Measurements from ENCODE around the gene TMEM239. TPM values are rescaled to one million over a fixed set of nuclear protein-coding genes. Genes with fewer than 3 reads are reported as not detected.

Gene TMEM239
- polyA plus RNA-seq, 1 donor from 2014 or later = not detected

- Histone ChIP-seq H3K79me2 (replicated peaks; ENCODE audit: insufficient read depth, low read length) (peaks cover 3% of the 10 kb centered on the region), H3K36me3 (ENCODE audit: insufficient read depth, low read length) (no peaks in the 10 kb centered on the region), H3K9me2 (ENCODE audit: insufficient read depth, low read length) (no peaks in the 10 kb centered on the region), H3K9me3 (ENCODE audit: low read length) (no peaks in the 10 kb centered on the region), H3K4me2 (ENCODE audit: low read length) (no peak overlapping the region), H3K9ac (ENCODE audit: low read length) (no peak overlapping the region), H3K27me3 (ENCODE audit: insufficient read depth, low read depth, low read length) (no peaks in the 10 kb centered on the region), H3K4me3 (ENCODE audit: low read length) (no peak overlapping the region), H3F3A (ENCODE audit: insufficient read depth, low read length, poor library complexity, severe bottlenecking) (no peaks in the 10 kb centered on the region), H2AFZ (ENCODE audit: low read depth, low read length) (no peak overlapping the region), H4K20me1 (ENCODE audit: insufficient read depth) (no peaks in the 10 kb centered on the region), H3K27ac (ENCODE audit: low read length) (no peak overlapping the region)
- TF ChIP-seq RAD21 (conservative IDR thresholded peaks at IDR 0.05) = no peak
- TF ChIP-seq EP300 (conservative IDR thresholded peaks at IDR 0.05; ENCODE audit: poor library complexity, severe bottlenecking) = no peak
- TF ChIP-seq TAF1 (IDR thresholded peaks at IDR 0.05; ENCODE audit: low read depth) = no peak
- TF ChIP-seq CTCF (IDR thresholded peaks at IDR 0.05; ENCODE audit: poor library complexity, severe bottlenecking) = no peak
- no peak for TF ChIP-seq SMC3 (conservative IDR thresholded peaks at IDR 0.05; ENCODE audit: poor library complexity)
- no peak for TF ChIP-seq EZH2 (IDR thresholded peaks at IDR 0.05; ENCODE audit: borderline replicate concordance, insufficient read depth, low read length, poor library complexity, severe bottlenecking)
- no peak for TF ChIP-seq MXI1 (conservative IDR thresholded peaks at IDR 0.05; ENCODE audit: poor library complexity, severe bottlenecking)
- no peak for TF ChIP-seq POLR2AphosphoS5 (IDR thresholded peaks at IDR 0.05)
- no peak for TF ChIP-seq REST (IDR thresholded peaks at IDR 0.05; ENCODE audit: borderline replicate concordance)
These were observed 21.2 kb downstream of the TMEM239 start for GRCh38 chr20:2837221-2837960.

- TF ChIP-seq EZH2 (IDR thresholded peaks at IDR 0.05; ENCODE audit: borderline replicate concordance, insufficient read depth, low read length, poor library complexity, severe bottlenecking) = no peak
- no peak for TF ChIP-seq RAD21 (conservative IDR thresholded peaks at IDR 0.05)
- no peak for TF ChIP-seq CTCF (IDR thresholded peaks at IDR 0.05; ENCODE audit: poor library complexity, severe bottlenecking)
- no peak for TF ChIP-seq REST (IDR thresholded peaks at IDR 0.05; ENCODE audit: borderline replicate concordance)
- no peak for TF ChIP-seq TAF1 (IDR thresholded peaks at IDR 0.05; ENCODE audit: low read depth)
- no peak for TF ChIP-seq POLR2AphosphoS5 (IDR thresholded peaks at IDR 0.05)
- TF ChIP-seq SMC3 (conservative IDR thresholded peaks at IDR 0.05; ENCODE audit: poor library complexity) = no peak
- no peak for TF ChIP-seq MXI1 (conservative IDR thresholded peaks at IDR 0.05; ENCODE audit: poor library complexity, severe bottlenecking)
- no peak for TF ChIP-seq EP300 (conservative IDR thresholded peaks at IDR 0.05; ENCODE audit: poor library complexity, severe bottlenecking)
- no peak overlapping the region for H3K9ac ChIP-seq (ENCODE audit: low read length)
- no peak overlapping the region for H2AFZ ChIP-seq (ENCODE audit: low read depth, low read length)
- H3K4me3 ChIP-seq (ENCODE audit: low read length) = no peak overlapping the region
- no peaks in the 10 kb centered on the region for H3F3A ChIP-seq (ENCODE audit: insufficient read depth, low read length, poor library complexity, severe bottlenecking)
- H3K9me2 ChIP-seq (ENCODE audit: insufficient read depth, low read length) = no peaks in the 10 kb centered on the region
- H3K27ac ChIP-seq (ENCODE audit: low read length) = no peak overlapping the region
- H3K4me2 ChIP-seq (ENCODE audit: low read length) = no peak overlapping the region
- H3K79me2 ChIP-seq (replicated peaks; ENCODE audit: insufficient read depth, low read length) = peaks cover 3% of the 10 kb centered on the region
- H3K27me3 ChIP-seq (ENCODE audit: insufficient read depth, low read depth, low read length) = no peaks in the 10 kb centered on the region
- H4K20me1 ChIP-seq (ENCODE audit: insufficient read depth) = no peaks in the 10 kb centered on the region
- H3K36me3 ChIP-seq (ENCODE audit: insufficient read depth, low read length) = no peaks in the 10 kb centered on the region
- H3K9me3 ChIP-seq (ENCODE audit: low read length) = no peaks in the 10 kb centered on the region
These were observed 22.1 kb downstream of the TMEM239 start for GRCh38 chr20:2838170-2838797.

Data from neural cell (in vitro differentiated cells).